ENCODE results near the gene ERCC6L2. TPM values are rescaled to one million over a fixed set of nuclear protein-coding genes. Genes with fewer than 3 reads are reported as not detected.

The ERCC6L2 gene
- total RNA-seq, 1 experiment from 2014 or later: 45.4 TPM

DNA sequence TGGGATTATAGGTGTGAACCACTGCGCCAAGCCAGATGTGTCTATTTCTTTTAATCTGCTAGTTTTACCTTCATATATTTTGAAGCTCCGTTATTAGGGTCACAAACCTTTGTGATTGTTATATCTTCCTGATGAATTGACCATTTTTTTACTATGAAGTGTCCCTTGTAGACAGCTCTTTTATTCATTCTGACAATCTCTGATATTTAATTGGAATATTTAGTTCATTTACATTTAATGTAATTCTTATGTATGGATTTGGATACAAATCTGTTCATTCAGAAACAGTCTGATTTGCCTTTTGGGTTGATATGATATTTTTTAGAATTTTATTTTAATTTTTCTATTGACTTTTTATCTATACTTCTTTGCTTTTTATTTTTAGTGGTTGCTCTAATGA, 17.2 kb downstream of the ERCC6L2 start:
- Mint-ChIP-seq H3K4me3 (ENCODE audit: unreplicated experiment) (no peak overlapping the region), H3K9me3 (ENCODE audit: unreplicated experiment) (peaks cover 9% of the 10 kb centered on the region), H3K4me1 (ENCODE audit: low read depth, unreplicated experiment) (no peaks in the 10 kb centered on the region), H3K27ac (ENCODE audit: unreplicated experiment) (no peak overlapping the region), H3K27me3 (ENCODE audit: insufficient read depth, unreplicated experiment) (no peaks in the 10 kb centered on the region), H3K36me3 (ENCODE audit: insufficient read depth, unreplicated experiment) (no peaks in the 10 kb centered on the region)
- no peak overlapping the region for H3K4me3 ChIP-seq (ENCODE audit: low read depth, low read length)
- no peaks in the 10 kb centered on the region for H3K4me1 ChIP-seq
- H3K36me3 ChIP-seq (ENCODE audit: control insufficient read depth, insufficient read depth, low read length): no peaks in the 10 kb centered on the region
- H3K27me3 ChIP-seq (replicated peaks; ENCODE audit: control insufficient read depth, insufficient read depth, low read length): no peaks in the 10 kb centered on the region
- ChIA-PET CTCF (interaction anchor here (0.7 kb wide), 1 partner anchor 38 kb away, joined by 3 read pairs; no protein-coding TSS in a partner anchor), POLR2A (no interaction called here)
- no peak for DNase-seq
- BruUV-seq (replicated peaks): no TSS peak
- H3K9me3 ChIP-seq: peaks cover 13% of the 10 kb centered on the region
- TF ChIP-seq, protein P1, sequence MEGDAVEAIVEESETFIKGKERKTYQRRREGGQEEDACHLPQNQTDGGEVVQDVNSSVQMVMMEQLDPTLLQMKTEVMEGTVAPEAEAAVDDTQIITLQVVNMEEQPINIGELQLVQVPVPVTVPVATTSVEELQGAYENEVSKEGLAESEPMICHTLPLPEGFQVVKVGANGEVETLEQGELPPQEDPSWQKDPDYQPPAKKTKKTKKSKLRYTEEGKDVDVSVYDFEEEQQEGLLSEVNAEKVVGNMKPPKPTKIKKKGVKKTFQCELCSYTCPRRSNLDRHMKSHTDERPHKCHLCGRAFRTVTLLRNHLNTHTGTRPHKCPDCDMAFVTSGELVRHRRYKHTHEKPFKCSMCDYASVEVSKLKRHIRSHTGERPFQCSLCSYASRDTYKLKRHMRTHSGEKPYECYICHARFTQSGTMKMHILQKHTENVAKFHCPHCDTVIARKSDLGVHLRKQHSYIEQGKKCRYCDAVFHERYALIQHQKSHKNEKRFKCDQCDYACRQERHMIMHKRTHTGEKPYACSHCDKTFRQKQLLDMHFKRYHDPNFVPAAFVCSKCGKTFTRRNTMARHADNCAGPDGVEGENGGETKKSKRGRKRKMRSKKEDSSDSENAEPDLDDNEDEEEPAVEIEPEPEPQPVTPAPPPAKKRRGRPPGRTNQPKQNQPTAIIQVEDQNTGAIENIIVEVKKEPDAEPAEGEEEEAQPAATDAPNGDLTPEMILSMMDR (IDR thresholded peaks at IDR 0.05; ENCODE audit: insufficient read depth in 1 of 2, low read depth in 1 of 2, low read length in 1 of 2, severe bottlenecking in 1 of 2, unreplicated experiment in 1 of 2): no peak
- intact Hi-C loops (cut with micrococcal nuclease; ENCODE audit: unreplicated experiment): no loop called here

DNA sequence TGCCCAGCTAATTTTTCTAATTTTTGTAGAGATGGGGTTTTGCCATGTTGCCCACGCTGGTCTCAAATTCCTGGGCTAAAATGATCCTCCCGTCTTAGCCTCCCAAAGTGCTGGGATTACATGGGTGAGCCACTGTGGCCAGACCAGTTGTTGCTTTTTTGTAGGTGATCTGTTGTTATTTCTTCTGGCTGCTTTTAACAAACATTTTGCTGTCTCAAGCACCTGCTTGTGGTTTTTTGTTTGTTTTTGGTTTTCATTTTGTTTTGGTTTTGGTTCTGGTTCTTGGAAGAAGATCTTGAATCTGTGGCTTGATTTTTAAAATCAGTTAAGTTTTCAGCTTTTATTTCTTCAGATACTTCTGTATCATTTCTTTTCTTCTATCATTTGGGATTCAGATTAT, 21.1 kb downstream of the ERCC6L2 start:
- ChIA-PET POLR2A (no interaction called here), CTCF (interaction anchor here (0.7 kb wide), 1 partner anchor 144 kb away, joined by 3 read pairs; no protein-coding TSS in a partner anchor)
- Histone ChIP-seq H3K4me1 (no peaks in the 10 kb centered on the region), H3K36me3 (ENCODE audit: control insufficient read depth, insufficient read depth, low read length) (no peaks in the 10 kb centered on the region), H3K27me3 (replicated peaks; ENCODE audit: control insufficient read depth, insufficient read depth, low read length) (no peaks in the 10 kb centered on the region), H3K9me3 (peaks cover 13% of the 10 kb centered on the region), H3K4me3 (ENCODE audit: low read depth, low read length) (no peak overlapping the region)
- Mint-ChIP-seq H3K27ac (ENCODE audit: unreplicated experiment) (no peak overlapping the region), H3K4me3 (ENCODE audit: unreplicated experiment) (no peak overlapping the region), H3K9me3 (ENCODE audit: unreplicated experiment) (peaks cover 9% of the 10 kb centered on the region), H3K27me3 (ENCODE audit: insufficient read depth, unreplicated experiment) (no peaks in the 10 kb centered on the region), H3K36me3 (ENCODE audit: insufficient read depth, unreplicated experiment) (no peaks in the 10 kb centered on the region), H3K4me1 (ENCODE audit: low read depth, unreplicated experiment) (no peaks in the 10 kb centered on the region)
- no peak for DNase-seq
- intact Hi-C loops (cut with micrococcal nuclease; ENCODE audit: unreplicated experiment): no loop called here
- no TSS peak for BruUV-seq (replicated peaks)
- TF ChIP-seq, protein P1 (IDR thresholded peaks at IDR 0.05; ENCODE audit: insufficient read depth in 1 of 2, low read depth in 1 of 2, low read length in 1 of 2, severe bottlenecking in 1 of 2, unreplicated experiment in 1 of 2): no peak

GRCh38 chr9:95901506-95901905, 26.0 kb downstream of the ERCC6L2 start:
- H3K9me3 ChIP-seq: no peaks in the 10 kb centered on the region
- Mint-ChIP-seq H3K27me3 (ENCODE audit: insufficient read depth, unreplicated experiment) (no peaks in the 10 kb centered on the region), H3K36me3 (ENCODE audit: insufficient read depth, unreplicated experiment) (no peaks in the 10 kb centered on the region), H3K4me3 (ENCODE audit: unreplicated experiment) (no peak overlapping the region), H3K27ac (ENCODE audit: unreplicated experiment) (no peak overlapping the region), H3K4me1 (ENCODE audit: low read depth, unreplicated experiment) (no peaks in the 10 kb centered on the region), H3K9me3 (ENCODE audit: unreplicated experiment) (no peaks in the 10 kb centered on the region)
- H3K4me3 ChIP-seq (ENCODE audit: low read depth, low read length): no peak overlapping the region
- DNase-seq: no peak
- no peaks in the 10 kb centered on the region for H3K27me3 ChIP-seq (replicated peaks; ENCODE audit: control insufficient read depth, insufficient read depth, low read length)
- H3K36me3 ChIP-seq (ENCODE audit: control insufficient read depth, insufficient read depth, low read length): no peaks in the 10 kb centered on the region
- intact Hi-C loops (cut with micrococcal nuclease; ENCODE audit: unreplicated experiment): no loop called here
- ChIA-PET CTCF (no interaction called here), POLR2A (no interaction called here)
- no peaks in the 10 kb centered on the region for H3K4me1 ChIP-seq
- TF ChIP-seq, protein P1 (IDR thresholded peaks at IDR 0.05; ENCODE audit: insufficient read depth in 1 of 2, low read depth in 1 of 2, low read length in 1 of 2, severe bottlenecking in 1 of 2, unreplicated experiment in 1 of 2): no peak
- no TSS peak for BruUV-seq (replicated peaks)
